D721Med (cell line): ENCODE data around the gene UBE4B.

ENCODE experiments used
- DNase-seq: peaks from one replicate; pipeline ENCODE4 v3.0.0; 2011; ENCODE audit warnings: low spot score; ENCODE audit not compliant: insufficient read length
- FAIRE-seq: peaks from 2 replicates; lab custom pipeline; 2011; peaks lifted over from hg19 to GRCh38; lab: Jason Lieb, UNC
- CTCF ChIP-seq: IDR thresholded peaks from 2 replicates; pipeline ENCODE4 v1.5.1; 2012; ENCODE audit warnings: mild to moderate bottlenecking, control low read depth; ENCODE audit not compliant: insufficient read depth; ENCODE audit errors: missing control alignments

UBE4B gene

GRCh38 chr1:10054465-10054864 is 21.7 kb downstream of the UBE4B start:
- FAIRE-seq (no peak), DNase-seq (no peak)
- no peak for TF ChIP-seq CTCF

DNA sequence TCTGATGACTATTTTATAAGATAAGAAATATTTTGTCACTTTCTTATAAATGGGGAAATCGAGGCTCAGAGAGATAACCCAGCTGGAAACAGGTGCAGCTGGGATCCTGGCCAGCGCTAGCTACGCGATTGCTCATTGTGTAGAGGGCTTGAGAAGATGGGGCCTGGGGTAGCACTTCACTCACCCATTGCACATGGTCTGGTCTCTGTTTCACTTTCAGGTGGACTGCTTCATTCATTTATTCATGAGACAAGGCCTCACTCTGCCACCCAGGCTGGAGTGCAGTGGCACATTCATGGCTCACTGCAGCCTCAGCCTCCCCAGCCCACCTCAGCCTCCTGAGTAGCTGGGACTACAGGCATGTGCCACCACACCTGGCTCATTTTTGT is 23.8 kb downstream of the UBE4B start:
- FAIRE-seq (no peak), DNase-seq (no peak)
- TF ChIP-seq CTCF: no peak

GRCh38 chr1:10057343-10057742 is 24.6 kb downstream of the UBE4B start:
- DNase-seq (no peak), FAIRE-seq (no peak)

GRCh38 chr1:10057796-10058195 is 25.0 kb downstream of the UBE4B start:
- TF ChIP-seq CTCF: no peak
- DNase-seq: no peak
- FAIRE-seq: no peak

More at GRCh38 chr1:10057343-10057742, 24.6 kb downstream of the UBE4B start:
- no peak for TF ChIP-seq CTCF

DNA sequence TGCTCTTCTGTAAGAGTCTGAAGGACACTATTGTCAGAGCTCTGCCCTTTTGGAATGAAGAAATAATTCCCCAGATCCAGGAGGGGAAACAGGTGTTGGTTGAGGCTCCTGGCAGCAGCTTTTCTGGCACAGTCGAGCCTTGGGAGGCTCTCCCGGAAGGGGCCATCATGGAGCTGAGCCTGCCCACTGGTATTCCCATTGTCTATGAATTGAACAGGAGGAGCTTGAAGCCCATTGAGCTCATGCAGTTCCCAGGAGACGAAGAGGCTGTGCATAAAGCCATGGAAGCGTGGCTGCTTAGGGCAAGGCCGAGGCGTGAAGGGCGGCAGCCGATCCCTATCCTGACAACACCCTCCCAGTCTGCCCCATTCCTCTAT is 26.6 kb downstream of the UBE4B start:
- DNase-seq (no peak), FAIRE-seq (no peak)
- TF ChIP-seq CTCF: no peak

GRCh38 chr1:10060311-10061100 is 27.7 kb downstream of the UBE4B start:
- no peak for FAIRE-seq
- DNase-seq: no peak
- no peak for TF ChIP-seq CTCF

GRCh38 chr1:10061276-10061675 is 28.5 kb downstream of the UBE4B start:
- no peak for DNase-seq
- TF ChIP-seq CTCF: no peak
- FAIRE-seq: no peak
